Fibroblast of lung (primary cell): ENCODE measurements around the gene SPACA5.
"Not testable (repeated sequence)": the region's sequence is repeated elsewhere in the genome, so short reads cannot be mapped to it uniquely, and the experiment has no call there.

ENCODE experiments used
- EZH2 ChIP-seq: IDR thresholded peaks from 2 replicates; pipeline ENCODE4 v1.5.1; 2012; ENCODE audit warnings: low read length, control low read depth, mild to moderate bottlenecking; ENCODE audit errors: missing control alignments
- TF ChIP-seq, protein P1 (sequence below), 2 donors: IDR thresholded peaks in 1 of 2; conservative IDR thresholded peaks in 1 of 2; 1 replicate in 1 of 2; 2 replicates in 1 of 2; pipeline ENCODE4 v1.5.1; 2011 to 2012; ENCODE audit warnings: low read length in 2 of 2, control low read depth in 1 of 2, inconsistent platforms in 1 of 2, low read depth in 1 of 2, mild to moderate bottlenecking in 1 of 2

DNA sequence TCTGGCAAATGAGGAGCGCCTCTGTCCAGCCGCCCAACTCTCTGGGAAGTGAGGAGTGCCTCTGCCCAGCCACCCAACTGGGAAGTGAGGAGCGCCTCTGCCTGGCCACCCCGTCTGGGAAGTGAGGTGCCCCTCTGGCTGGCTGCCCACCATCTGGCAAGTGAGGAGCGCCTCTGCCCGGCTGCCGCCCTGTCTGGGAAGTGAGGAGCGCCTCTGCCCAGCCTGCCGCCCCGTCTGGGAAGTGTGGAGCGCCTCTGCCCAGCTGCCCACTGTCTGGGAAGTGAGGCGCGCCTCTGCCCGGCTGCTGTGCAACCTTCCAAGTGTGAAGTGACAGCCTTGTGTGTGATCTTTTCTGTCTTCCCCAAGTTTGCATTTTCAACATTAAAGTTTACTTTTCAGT is 41.3 kb upstream of the SPACA5 start:
- TF ChIP-seq, protein P1, sequence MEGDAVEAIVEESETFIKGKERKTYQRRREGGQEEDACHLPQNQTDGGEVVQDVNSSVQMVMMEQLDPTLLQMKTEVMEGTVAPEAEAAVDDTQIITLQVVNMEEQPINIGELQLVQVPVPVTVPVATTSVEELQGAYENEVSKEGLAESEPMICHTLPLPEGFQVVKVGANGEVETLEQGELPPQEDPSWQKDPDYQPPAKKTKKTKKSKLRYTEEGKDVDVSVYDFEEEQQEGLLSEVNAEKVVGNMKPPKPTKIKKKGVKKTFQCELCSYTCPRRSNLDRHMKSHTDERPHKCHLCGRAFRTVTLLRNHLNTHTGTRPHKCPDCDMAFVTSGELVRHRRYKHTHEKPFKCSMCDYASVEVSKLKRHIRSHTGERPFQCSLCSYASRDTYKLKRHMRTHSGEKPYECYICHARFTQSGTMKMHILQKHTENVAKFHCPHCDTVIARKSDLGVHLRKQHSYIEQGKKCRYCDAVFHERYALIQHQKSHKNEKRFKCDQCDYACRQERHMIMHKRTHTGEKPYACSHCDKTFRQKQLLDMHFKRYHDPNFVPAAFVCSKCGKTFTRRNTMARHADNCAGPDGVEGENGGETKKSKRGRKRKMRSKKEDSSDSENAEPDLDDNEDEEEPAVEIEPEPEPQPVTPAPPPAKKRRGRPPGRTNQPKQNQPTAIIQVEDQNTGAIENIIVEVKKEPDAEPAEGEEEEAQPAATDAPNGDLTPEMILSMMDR (conservative IDR thresholded peaks at IDR 0.05 in 1 of 2, IDR thresholded peaks at IDR 0.05 in 1 of 2; ENCODE audit: low read depth in 1 of 2, low read length in 2 of 2), result not testable (repeated sequence)
- TF ChIP-seq EZH2, result not testable (repeated sequence)
